Measurements from ENCODE around the gene GALNT10.

Gene GALNT10

GRCh38 chr5:154329062-154329461, 138.5 kb downstream of the GALNT10 start:
- Histone ChIP-seq H3K9me3 (ENCODE audit: insufficient read depth, low read depth, low read length) (no peaks in the 10 kb centered on the region), H2BK5ac (ENCODE audit: low read depth, low read length, poor library complexity) (no peak overlapping the region), H4K12ac (ENCODE audit: low read depth, low read length) (no peak overlapping the region), H4K8ac (ENCODE audit: low read depth, low read length) (no peak overlapping the region), H3K23ac (ENCODE audit: low read length) (no peak overlapping the region), H3K4me3 (ENCODE audit: low read depth, low read length) (no peak overlapping the region), H3K79me1 (ENCODE audit: low read length) (no peaks in the 10 kb centered on the region), H3K4ac (ENCODE audit: low read depth, low read length) (no peak overlapping the region), H2AFZ (ENCODE audit: insufficient read depth, low read length, poor library complexity) (no peak overlapping the region), H2AK5ac (ENCODE audit: low read length) (no peak overlapping the region), H2BK120ac (ENCODE audit: insufficient read depth, low read length, poor library complexity) (no peak overlapping the region), H3K27ac (ENCODE audit: low read depth, low read length) (no peak overlapping the region), H2BK12ac (ENCODE audit: low read length) (no peak overlapping the region), H3K4me1 (ENCODE audit: control insufficient read depth in 1 of 2, insufficient read depth in 2 of 2, low read length in 2 of 2) (no peaks in the 10 kb centered on the region), H3K14ac (ENCODE audit: low read length) (no peak overlapping the region), H3K18ac (ENCODE audit: low read length) (no peak overlapping the region), H3K36me3 (ENCODE audit: control insufficient read depth in 1 of 2, insufficient read depth in 2 of 2, low read length in 2 of 2) (peaks cover 18 to 36% of the 10 kb centered on the region in 2 experiments), H3K27me3 (ENCODE audit: insufficient read depth, low read length) (no peaks in the 10 kb centered on the region), H3K9ac (ENCODE audit: low read length) (no peak overlapping the region), H3K4me2 (ENCODE audit: low read length) (no peak overlapping the region), H4K91ac (ENCODE audit: low read depth, low read length) (no peak overlapping the region), H3K79me2 (ENCODE audit: control insufficient read depth, insufficient read depth, low read length, poor library complexity) (no peaks in the 10 kb centered on the region)
- DNase-seq = no peak
- no CpG with 5 or more reads among the region's 3 CpGs for WGBS (ENCODE audit: extremely low coverage, insufficient coverage, insufficient read length)

- no peak overlapping the region for H3K23ac ChIP-seq (ENCODE audit: low read length)
- H3K9ac ChIP-seq (ENCODE audit: low read length) = no peak overlapping the region
- H2BK120ac ChIP-seq (ENCODE audit: insufficient read depth, low read length, poor library complexity) = no peak overlapping the region
- H3K9me3 ChIP-seq (ENCODE audit: insufficient read depth, low read depth, low read length) = no peaks in the 10 kb centered on the region
- H3K27me3 ChIP-seq (ENCODE audit: insufficient read depth, low read length) = no peaks in the 10 kb centered on the region
- no peak overlapping the region for H3K4me2 ChIP-seq (ENCODE audit: low read length)
- no peak overlapping the region for H3K4ac ChIP-seq (ENCODE audit: low read depth, low read length)
- peaks cover 16 to 37% of the 10 kb centered on the region in 2 experiments for H3K36me3 ChIP-seq (ENCODE audit: control insufficient read depth in 1 of 2, insufficient read depth in 2 of 2, low read length in 2 of 2)
- H3K27ac ChIP-seq (ENCODE audit: low read depth, low read length) = no peak overlapping the region
- no peak overlapping the region for H3K4me3 ChIP-seq (ENCODE audit: low read depth, low read length)
- no peak overlapping the region for H4K8ac ChIP-seq (ENCODE audit: low read depth, low read length)
- H2BK12ac ChIP-seq (ENCODE audit: low read length) = no peak overlapping the region
- WGBS (ENCODE audit: extremely low coverage, insufficient coverage, insufficient read length) = no CpG with 5 or more reads among the region's 14 CpGs
- H2AK5ac ChIP-seq (ENCODE audit: low read length) = no peak overlapping the region
- H3K79me1 ChIP-seq (ENCODE audit: low read length) = no peaks in the 10 kb centered on the region
- H4K91ac ChIP-seq (ENCODE audit: low read depth, low read length) = no peak overlapping the region
- no peak overlapping the region for H2AFZ ChIP-seq (ENCODE audit: insufficient read depth, low read length, poor library complexity)
- no peak overlapping the region for H3K18ac ChIP-seq (ENCODE audit: low read length)
- no peak overlapping the region for H4K12ac ChIP-seq (ENCODE audit: low read depth, low read length)
- H3K79me2 ChIP-seq (ENCODE audit: control insufficient read depth, insufficient read depth, low read length, poor library complexity) = no peaks in the 10 kb centered on the region
- H2BK5ac ChIP-seq (ENCODE audit: low read depth, low read length, poor library complexity) = no peak overlapping the region
- H3K4me1 ChIP-seq (ENCODE audit: control insufficient read depth in 1 of 2, insufficient read depth in 2 of 2, low read length in 2 of 2) = no peaks in the 10 kb centered on the region
- H3K14ac ChIP-seq (ENCODE audit: low read length) = no peak overlapping the region
- no peak for DNase-seq
Measured at GRCh38 chr5:154329519-154330040, 139.0 kb downstream of the GALNT10 start.

GRCh38 chr5:154330097-154330667, 139.6 kb downstream of the GALNT10 start:
- Histone ChIP-seq H2AFZ (ENCODE audit: insufficient read depth, low read length, poor library complexity) (no peak overlapping the region), H2BK12ac (ENCODE audit: low read length) (no peak overlapping the region), H2BK5ac (ENCODE audit: low read depth, low read length, poor library complexity) (no peak overlapping the region), H2BK120ac (ENCODE audit: insufficient read depth, low read length, poor library complexity) (no peak overlapping the region), H4K12ac (ENCODE audit: low read depth, low read length) (no peak overlapping the region), H3K9ac (ENCODE audit: low read length) (no peak overlapping the region), H3K4me2 (ENCODE audit: low read length) (no peak overlapping the region), H3K27me3 (ENCODE audit: insufficient read depth, low read length) (no peaks in the 10 kb centered on the region), H3K4me3 (ENCODE audit: low read depth, low read length) (no peak overlapping the region), H3K4me1 (ENCODE audit: control insufficient read depth in 1 of 2, insufficient read depth in 2 of 2, low read length in 2 of 2) (no peaks in the 10 kb centered on the region), H4K91ac (ENCODE audit: low read depth, low read length) (no peak overlapping the region), H3K14ac (ENCODE audit: low read length) (no peak overlapping the region), H3K18ac (ENCODE audit: low read length) (peak overlapping the region; percentile 39), H3K23ac (ENCODE audit: low read length) (no peak overlapping the region), H3K9me3 (ENCODE audit: insufficient read depth, low read depth, low read length) (no peaks in the 10 kb centered on the region), H3K27ac (ENCODE audit: low read depth, low read length) (no peak overlapping the region), H3K79me1 (ENCODE audit: low read length) (no peaks in the 10 kb centered on the region), H4K8ac (ENCODE audit: low read depth, low read length) (no peak overlapping the region), H2AK5ac (ENCODE audit: low read length) (no peak overlapping the region), H3K4ac (ENCODE audit: low read depth, low read length) (no peak overlapping the region), H3K36me3 (ENCODE audit: control insufficient read depth in 1 of 2, insufficient read depth in 2 of 2, low read length in 2 of 2) (peaks cover 18 to 43% of the 10 kb centered on the region in 2 experiments), H3K79me2 (ENCODE audit: control insufficient read depth, insufficient read depth, low read length, poor library complexity) (no peaks in the 10 kb centered on the region)
- peak; percentile 24 to 67 for DNase-seq
- no CpG with 5 or more reads among the region's 3 CpGs for WGBS (ENCODE audit: extremely low coverage, insufficient coverage, insufficient read length)

- H3K14ac ChIP-seq (ENCODE audit: low read length) = no peak overlapping the region
- no peak overlapping the region for H3K9ac ChIP-seq (ENCODE audit: low read length)
- no peak overlapping the region for H3K27ac ChIP-seq (ENCODE audit: low read depth, low read length)
- H3K9me3 ChIP-seq (ENCODE audit: insufficient read depth, low read depth, low read length) = no peaks in the 10 kb centered on the region
- H3K23ac ChIP-seq (ENCODE audit: low read length) = no peak overlapping the region
- H2BK120ac ChIP-seq (ENCODE audit: insufficient read depth, low read length, poor library complexity) = no peak overlapping the region
- no peak overlapping the region for H3K4me2 ChIP-seq (ENCODE audit: low read length)
- no peaks in the 10 kb centered on the region for H3K79me2 ChIP-seq (ENCODE audit: control insufficient read depth, insufficient read depth, low read length, poor library complexity)
- no peaks in the 10 kb centered on the region for H3K79me1 ChIP-seq (ENCODE audit: low read length)
- H3K27me3 ChIP-seq (ENCODE audit: insufficient read depth, low read length) = no peaks in the 10 kb centered on the region
- H4K8ac ChIP-seq (ENCODE audit: low read depth, low read length) = no peak overlapping the region
- H2BK12ac ChIP-seq (ENCODE audit: low read length) = no peak overlapping the region
- no peak overlapping the region for H4K91ac ChIP-seq (ENCODE audit: low read depth, low read length)
- H2BK5ac ChIP-seq (ENCODE audit: low read depth, low read length, poor library complexity) = no peak overlapping the region
- H4K12ac ChIP-seq (ENCODE audit: low read depth, low read length) = no peak overlapping the region
- WGBS (ENCODE audit: extremely low coverage, insufficient coverage, insufficient read length) = no CpG with 5 or more reads among the region's 2 CpGs
- H3K18ac ChIP-seq (ENCODE audit: low read length) = no peak overlapping the region
- H2AK5ac ChIP-seq (ENCODE audit: low read length) = no peak overlapping the region
- no peak overlapping the region for H2AFZ ChIP-seq (ENCODE audit: insufficient read depth, low read length, poor library complexity)
- DNase-seq = no peak
- no peak overlapping the region for H3K4me3 ChIP-seq (ENCODE audit: low read depth, low read length)
- H3K36me3 ChIP-seq (ENCODE audit: control insufficient read depth in 1 of 2, insufficient read depth in 2 of 2, low read length in 2 of 2) = peaks cover 18 to 44% of the 10 kb centered on the region in 2 experiments
- no peak overlapping the region for H3K4ac ChIP-seq (ENCODE audit: low read depth, low read length)
- H3K4me1 ChIP-seq (ENCODE audit: control insufficient read depth in 1 of 2, insufficient read depth in 2 of 2, low read length in 2 of 2) = no peaks in the 10 kb centered on the region
Measured at GRCh38 chr5:154331232-154331631, 140.7 kb downstream of the GALNT10 start.
